Activated effector memory CD4-positive, alpha-beta T cell treated with Interleukin-2 at 50 U/mL for 16 hours (primary cell): Measurements from ENCODE around the gene CDKAL1.
"Not testable (repeated sequence)": the region's sequence is repeated elsewhere in the genome, so short reads cannot be mapped to it uniquely, and the experiment has no call there.

ENCODE experiments used
- DNase-seq: peaks from one replicate; pipeline ENCODE4 v3.0.0-alpha.2; 2020

Gene CDKAL1

GRCh38 chr6:20808924-20809323, 274.7 kb downstream of the CDKAL1 start:
- DNase-seq = no peak

- DNase-seq = no peak
These were observed 276.5 kb downstream of the CDKAL1 start for GRCh38 chr6:20810727-20811108.

GRCh38 chr6:20811109-20811761, 277.0 kb downstream of the CDKAL1 start:
- DNase-seq = no peak

DNA sequence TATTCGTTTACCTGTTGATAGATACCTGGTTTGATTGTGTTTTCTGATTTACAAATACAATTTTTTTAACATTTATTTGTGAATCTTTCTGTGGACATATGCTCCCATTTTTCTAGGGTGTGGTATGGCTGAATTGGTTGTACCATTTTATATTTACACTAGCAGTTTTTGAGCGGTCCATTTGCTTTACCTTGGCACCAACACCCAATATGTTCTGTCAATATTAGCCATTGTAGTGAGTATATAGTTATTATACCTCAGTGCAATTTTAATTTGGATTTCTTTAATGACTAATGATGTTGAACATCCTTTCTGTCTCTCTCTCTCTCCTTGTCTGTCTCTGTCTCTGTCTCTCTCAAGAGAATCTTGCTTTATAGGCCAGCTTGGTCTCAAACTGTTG, 278.5 kb downstream of the CDKAL1 start:
- no peak for DNase-seq

- no peak for DNase-seq
These were observed 280.2 kb downstream of the CDKAL1 start for GRCh38 chr6:20814494-20814893.

DNA sequence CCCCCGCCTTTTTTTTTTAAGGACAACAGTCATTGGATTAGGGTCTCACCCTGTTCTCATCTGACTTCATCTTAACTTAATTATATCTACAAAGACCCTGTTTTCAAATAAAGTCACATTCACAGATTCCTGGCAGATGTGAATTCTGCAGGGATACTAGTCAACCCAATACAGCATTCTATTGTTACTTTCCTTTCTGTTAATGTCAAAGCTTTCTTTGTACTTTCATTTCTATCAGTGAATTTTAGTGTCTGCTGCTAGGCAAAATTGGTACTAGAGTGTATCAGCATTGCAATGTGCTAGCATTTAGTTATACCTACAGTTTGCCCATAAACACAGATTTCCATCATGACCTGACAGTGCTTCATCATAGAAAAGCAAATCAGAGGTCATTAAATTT, 281.9 kb downstream of the CDKAL1 start:
- DNase-seq = no peak

- DNase-seq = no peak
These were observed 283.6 kb downstream of the CDKAL1 start for GRCh38 chr6:20817806-20818320.

DNA sequence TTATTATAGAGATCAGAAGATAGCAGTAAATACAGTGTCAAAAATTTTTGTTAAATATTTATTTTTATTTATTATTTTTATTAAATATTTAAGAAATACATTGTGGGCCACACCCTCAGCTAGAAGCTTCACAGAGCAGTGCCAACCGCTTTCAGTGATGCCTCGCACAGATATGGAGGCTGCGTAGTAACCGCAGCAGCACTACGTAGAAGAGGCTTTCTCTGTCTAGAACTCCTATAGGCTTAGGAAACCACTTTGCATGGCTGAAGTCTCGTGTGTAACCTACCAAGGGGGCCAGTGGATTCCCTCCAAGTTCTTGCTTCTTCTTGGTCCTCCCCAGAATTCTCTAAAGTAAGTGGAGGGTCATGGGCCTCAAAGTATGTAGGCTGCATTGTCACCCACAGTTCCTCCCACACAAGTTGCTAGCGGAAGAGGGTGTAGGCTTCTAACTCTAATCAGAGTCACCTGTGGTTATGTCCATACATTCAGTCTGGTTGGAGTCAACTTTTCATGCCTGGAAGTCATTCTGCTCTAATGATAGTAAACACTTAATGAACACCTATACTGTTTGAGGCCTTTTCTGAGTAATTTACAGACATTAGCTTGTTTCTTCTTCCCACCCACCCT, 285.6 kb downstream of the CDKAL1 start:
- DNase-seq = no peak

DNA sequence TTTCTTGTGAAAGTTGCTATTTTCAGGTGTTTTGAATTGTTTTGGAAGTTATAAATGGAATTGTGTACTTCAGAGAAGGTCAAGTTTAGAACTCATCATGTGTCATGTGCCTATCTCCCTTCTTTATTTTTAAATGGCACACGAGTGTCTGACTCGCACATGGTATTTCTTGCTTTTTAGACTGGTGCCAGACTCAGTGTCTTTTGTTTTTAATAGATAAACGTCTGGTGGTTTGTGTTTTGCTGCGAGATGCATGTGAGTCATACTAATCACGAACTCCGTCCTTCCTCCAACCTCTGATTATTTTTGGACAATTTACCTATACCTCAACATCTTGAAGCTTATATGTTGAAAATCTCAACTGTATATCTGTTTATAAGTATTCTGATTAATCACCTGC, 292.1 kb downstream of the CDKAL1 start:
- no peak for DNase-seq

DNA sequence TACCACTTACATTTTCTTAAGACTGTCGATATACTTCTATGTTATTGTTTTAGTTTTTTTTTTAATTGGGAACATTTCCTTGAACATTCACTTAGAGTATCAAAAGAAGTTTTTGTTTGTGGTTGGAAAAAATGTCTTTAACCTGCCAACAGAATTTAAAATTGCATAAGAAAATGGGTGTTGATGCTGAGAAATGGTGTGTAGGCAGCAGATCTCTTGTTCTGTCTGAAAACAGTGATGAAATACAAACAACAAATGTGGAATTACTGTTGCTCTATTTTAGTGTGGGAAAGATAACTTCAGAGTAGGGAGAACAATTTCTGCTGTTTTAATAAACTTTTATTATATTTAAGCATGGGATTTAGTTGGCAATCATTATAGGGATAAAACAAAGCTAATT, 293.5 kb downstream of the CDKAL1 start:
- no peak for DNase-seq

- no peak for DNase-seq
These were observed 296.3 kb downstream of the CDKAL1 start for GRCh38 chr6:20830576-20830975.

- DNase-seq = not testable (repeated sequence)
These were observed 297.0 kb downstream of the CDKAL1 start for GRCh38 chr6:20831251-20831650.

DNA sequence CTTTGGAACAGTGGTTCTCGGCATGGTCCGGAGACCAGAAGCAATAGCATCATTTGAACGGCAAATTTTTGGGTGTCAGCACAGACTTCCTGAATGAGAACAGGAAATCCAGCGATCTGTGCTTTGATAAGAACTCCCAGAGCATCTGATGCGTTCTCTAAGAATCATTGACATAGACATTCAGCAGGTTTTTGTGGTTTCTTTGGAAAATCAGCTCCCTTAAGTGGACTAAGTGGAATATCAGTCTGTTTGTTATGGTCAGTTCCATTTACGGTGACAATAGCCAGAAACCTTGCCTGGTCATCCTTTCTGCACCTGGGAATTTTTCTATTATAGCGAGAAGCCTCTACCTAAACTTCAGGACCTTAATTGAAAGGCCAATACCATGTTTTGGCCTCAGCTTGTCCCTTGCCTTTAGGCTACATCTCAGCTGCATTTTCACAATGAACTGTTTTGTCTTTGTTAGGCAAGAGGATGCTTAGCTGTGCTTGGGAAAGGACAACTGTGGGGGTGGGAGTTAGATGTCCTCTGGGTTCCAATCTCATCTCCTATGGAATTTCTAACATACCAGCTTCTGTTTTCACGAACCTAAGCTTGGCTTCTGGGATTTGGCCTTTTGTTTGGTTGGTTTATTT, 299.7 kb downstream of the CDKAL1 start:
- DNase-seq = no peak

GRCh38 chr6:20835315-20836010, 301.2 kb downstream of the CDKAL1 start:
- no peak for DNase-seq

DNA sequence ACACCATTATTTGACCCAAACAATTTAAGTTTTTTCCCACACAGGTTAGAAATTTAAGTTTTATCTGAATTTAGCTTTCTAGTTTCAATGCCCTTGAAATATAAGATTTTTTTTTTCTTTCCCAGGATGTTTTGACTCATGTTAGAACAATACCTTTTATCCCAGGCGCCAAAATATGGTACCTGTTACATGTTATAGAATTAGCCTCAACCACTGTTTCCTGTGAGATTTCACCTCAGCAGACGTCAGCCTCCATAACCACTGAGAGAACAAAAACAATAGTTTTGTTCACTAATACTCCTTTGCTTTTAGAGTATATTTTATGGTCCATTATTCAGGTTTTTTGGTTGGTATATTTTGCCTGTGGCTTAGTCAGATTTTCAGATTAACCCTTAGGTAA, 302.9 kb downstream of the CDKAL1 start:
- no peak for DNase-seq

DNA sequence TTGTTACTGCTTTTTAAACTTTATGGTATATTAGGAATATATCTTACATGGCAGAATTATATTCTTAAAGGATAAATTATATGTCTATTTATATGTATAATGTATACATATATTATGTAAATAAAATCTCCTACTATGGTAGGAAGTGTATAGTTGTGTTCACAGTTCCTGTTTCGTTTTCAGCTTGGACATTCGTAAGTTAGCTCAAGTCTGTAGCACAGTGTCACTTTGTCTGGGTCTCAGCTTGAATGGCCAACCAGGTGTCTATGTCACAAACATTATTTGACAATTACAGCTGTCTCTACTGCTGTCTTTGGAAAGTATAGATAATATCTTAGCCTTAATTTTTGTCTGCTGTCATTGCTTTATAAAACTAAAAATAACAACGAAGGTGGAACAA, 303.9 kb downstream of the CDKAL1 start:
- no peak for DNase-seq

- no peak for DNase-seq
These were observed 305.4 kb downstream of the CDKAL1 start for GRCh38 chr6:20839630-20840029.

- DNase-seq = no peak
These were observed 306.4 kb downstream of the CDKAL1 start for GRCh38 chr6:20840675-20841074.

DNA sequence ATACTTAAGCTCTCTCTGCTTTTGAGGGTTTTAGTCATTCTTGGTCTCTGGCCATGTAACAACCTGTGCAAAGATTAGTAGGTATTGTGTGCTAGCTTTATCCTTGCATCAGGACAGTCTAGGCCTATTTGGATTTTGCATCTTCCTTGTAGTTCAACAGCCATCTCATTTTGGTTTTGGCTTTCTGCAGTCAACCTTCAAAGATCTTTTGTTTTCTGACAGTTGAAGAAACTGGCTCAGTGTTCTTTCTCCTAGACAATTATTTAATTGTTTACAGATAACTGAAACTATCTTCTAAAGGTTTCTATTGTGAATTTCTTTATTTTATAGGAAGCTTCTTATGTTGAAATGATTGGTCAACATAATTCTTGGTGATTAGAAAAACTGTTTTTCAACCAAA, 307.5 kb downstream of the CDKAL1 start:
- no peak for DNase-seq

- DNase-seq = no peak
These were observed 311.3 kb downstream of the CDKAL1 start for GRCh38 chr6:20845592-20845991.

GRCh38 chr6:20846602-20847028, 312.4 kb downstream of the CDKAL1 start:
- no peak for DNase-seq

DNA sequence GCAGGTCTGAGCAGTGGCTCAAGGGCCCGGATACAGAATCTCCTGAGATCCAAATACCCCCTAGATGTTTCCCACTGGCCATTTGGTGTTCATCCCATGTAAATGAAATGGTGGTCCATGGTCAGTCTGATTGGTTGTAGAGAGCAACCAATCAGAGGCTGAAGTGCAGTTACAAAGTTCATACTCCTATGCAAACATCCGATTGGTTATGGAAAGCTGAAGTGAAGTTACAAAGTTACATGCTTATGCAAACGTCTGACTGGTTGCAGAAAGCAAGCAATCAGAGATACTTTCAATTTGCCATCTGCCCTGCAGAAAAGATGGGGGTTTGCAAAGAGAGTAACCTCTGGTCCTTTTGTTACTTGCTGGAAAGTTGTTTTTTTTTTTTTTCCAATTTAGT, 313.6 kb downstream of the CDKAL1 start:
- no peak for DNase-seq

DNA sequence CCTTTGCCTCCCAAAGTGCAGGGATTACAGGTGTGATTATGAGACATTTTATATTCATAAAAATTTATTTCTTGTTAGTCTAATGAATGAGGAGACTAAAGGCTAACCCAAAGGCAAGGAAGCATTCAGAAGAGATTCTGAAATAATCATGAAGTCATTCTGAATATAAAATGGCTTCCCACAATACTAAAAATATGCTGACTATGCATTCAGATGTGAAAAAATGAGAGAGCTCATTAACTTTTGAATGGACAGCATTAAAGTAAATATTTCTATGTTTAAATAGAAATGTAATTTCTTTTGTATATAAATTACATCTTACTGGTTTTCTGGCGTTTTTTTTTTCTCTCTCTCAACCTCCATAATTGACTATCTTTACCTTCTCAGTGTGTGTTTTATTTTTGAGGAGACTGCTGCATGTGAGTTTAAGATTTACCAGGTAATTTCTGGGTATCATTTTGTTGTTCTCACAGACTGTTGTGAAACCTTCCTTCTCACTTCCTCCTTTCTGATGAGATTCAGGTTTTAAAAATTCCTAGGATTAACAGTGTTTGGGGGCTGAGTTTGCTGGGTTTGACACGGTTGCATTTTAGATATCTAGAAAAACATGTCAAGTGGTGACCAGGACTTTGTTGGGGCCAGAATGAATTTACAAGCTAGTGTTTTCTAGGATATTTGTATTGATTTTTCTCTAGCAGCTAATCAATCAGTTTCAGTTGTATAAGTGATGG, 316.6 kb downstream of the CDKAL1 start:
- no peak for DNase-seq
